Cardiac fibroblast (primary cell): ENCODE results near the gene BCOR.
A peak's percentile ranks its signal among the peaks of the same experiment; 100 is the strongest.

Experiments
- DNase-seq, 2 donors: peaks; one replicate each; pipeline versions ENCODE4 v3.0.0 to v3.0.0-alpha.2; 2010; ENCODE audit warnings: low read depth in 2 of 2
- H3K4me3 ChIP-seq, 2 donors: replicated peaks in 1 of 2; 1 replicate in 1 of 2; 2 replicates in 1 of 2; pipeline ENCODE4 v1.5.1; 2011; ENCODE audit warnings: low read depth in 2 of 2, low read length in 2 of 2, mild to moderate bottlenecking in 2 of 2, moderate library complexity in 1 of 2
- CTCF ChIP-seq: IDR thresholded peaks from one replicate; pipeline ENCODE4 v1.5.1; 2011; ENCODE audit warnings: low read depth, mild to moderate bottlenecking, low read length, inconsistent platforms

The BCOR gene

GRCh38 chrX:40144576-40144975, 46.8 kb upstream of the BCOR start:
- H3K4me3 ChIP-seq, result no peak overlapping the region
- no peak for TF ChIP-seq CTCF
- no peak for DNase-seq

- no peak overlapping the region for H3K4me3 ChIP-seq
- no peak for TF ChIP-seq CTCF
- DNase-seq, result no peak
Measured at GRCh38 chrX:40143987-40144386, 46.2 kb upstream of the BCOR start.

GRCh38 chrX:40143001-40143400, 45.2 kb upstream of the BCOR start:
- no peak overlapping the region for H3K4me3 ChIP-seq
- no peak for DNase-seq
- TF ChIP-seq CTCF, result no peak

GRCh38 chrX:40142417-40142816, 44.7 kb upstream of the BCOR start:
- H3K4me3 ChIP-seq, result no peak overlapping the region
- DNase-seq, result no peak
- TF ChIP-seq CTCF, result no peak

GRCh38 chrX:40140706-40141499, 43.1 kb upstream of the BCOR start:
- peak; percentile 44 to 75 for DNase-seq
- H3K4me3 ChIP-seq, result no peak overlapping the region
- TF ChIP-seq CTCF, result no peak

- peak; percentile 87 to 91 for DNase-seq
- TF ChIP-seq CTCF, result no peak
- H3K4me3 ChIP-seq, result no peak overlapping the region
Measured at GRCh38 chrX:40132751-40133150, 35.0 kb upstream of the BCOR start.
